ENCODE measurements around the gene BEST3.
"Not testable (repeated sequence)": the region's sequence is repeated elsewhere in the genome, so short reads cannot be mapped to it uniquely, and the experiment has no call there.

The BEST3 gene

GRCh38 chr12:69645031-69645430, 54.1 kb downstream of the BEST3 start:
- DNase-seq, result no peak

DNA sequence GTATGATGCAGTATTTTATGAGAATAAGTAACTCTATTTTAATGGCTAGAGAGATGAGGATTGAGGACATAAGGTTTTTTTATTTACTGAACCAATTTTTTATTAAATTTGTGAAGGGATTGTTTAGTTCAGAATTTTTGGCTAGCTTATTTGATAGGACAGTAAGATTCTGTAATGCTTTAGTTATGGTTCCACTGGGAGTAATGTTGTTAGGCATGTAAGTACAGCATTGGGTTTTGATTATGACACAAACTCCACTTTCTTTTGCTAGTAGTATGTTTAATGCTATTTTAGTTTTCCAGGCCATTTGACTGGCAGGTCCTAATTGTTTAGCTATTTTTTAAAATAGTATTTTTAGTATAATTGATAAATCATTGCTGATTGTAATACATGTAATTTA, 54.6 kb downstream of the BEST3 start:
- no peak for DNase-seq

- DNase-seq, result no peak
Measured at GRCh38 chr12:69642531-69642930, 56.6 kb downstream of the BEST3 start.

DNA sequence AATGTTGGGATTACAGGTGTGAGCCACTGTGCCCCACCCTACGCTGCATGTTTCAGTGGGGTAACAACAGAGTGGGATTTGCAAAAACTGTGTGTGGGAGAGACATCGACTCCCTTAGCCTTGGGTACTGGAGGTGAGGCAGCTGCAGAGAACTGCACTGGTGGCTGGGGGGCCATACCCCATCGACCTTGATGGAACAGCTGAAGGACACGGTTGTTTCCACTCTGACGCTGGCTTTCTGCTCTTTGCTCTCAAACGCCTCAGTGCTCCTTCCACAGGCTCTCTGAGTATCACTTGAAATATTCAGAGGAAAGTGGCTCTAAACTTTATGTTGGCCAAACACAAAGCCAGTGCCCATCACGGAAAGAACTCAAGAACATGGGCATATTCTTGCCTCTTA, 57.6 kb downstream of the BEST3 start:
- DNase-seq, result no peak

DNA sequence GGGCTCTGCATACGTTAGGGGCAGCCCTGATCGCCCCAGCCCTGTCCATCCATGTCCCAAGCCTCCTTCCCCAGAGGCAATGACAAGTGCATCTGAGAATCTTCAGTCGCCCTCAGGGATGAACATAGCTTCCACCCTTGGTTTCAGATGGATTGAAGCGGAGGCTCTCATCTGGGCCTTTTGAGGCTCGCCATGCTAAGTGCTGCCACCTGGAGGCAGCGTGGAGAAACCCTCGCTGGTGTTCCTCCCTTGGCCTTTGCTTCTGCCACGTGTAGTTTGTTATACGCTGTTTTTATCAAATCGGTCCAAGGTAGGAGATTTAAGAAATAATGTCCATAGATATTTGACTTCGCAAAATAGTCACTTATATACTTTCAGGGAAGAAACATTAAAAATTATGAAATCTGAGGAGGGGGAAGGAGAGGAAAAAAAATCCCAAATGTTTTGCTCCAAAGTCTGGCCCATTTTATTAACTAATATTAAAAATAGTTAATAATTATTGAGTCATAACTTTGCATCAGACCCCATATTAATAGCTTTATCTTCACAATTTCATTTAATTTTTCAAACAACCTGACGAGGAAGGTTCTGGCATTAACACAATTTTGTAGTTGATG, 59.6 kb downstream of the BEST3 start:
- peak; percentile 64 for DNase-seq

DNA sequence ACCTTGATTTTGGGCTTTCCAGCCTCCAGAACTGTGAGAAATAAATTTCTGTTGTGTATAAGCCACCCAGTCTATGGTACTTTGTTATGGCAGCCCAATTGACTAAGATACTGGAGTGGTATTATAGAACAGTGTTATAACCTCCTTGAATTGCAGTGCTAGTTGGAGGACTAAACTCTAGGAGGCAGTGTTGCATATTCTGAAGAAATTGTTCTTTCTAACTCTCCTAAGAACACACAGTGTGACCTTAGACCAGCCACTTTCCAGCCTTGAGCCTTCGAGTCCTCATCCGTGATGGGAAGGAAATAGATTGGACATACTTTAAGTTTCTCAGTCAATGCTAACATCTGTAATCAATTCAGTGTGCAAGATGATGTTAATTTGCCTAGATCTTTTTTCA, 66.0 kb downstream of the BEST3 start:
- DNase-seq, result no peak

- DNase-seq, result no peak
Measured at GRCh38 chr12:69630191-69630590, 68.9 kb downstream of the BEST3 start.

GRCh38 chr12:69627501-69627900, 71.6 kb downstream of the BEST3 start:
- no peak for DNase-seq

- DNase-seq, result no peak
Measured at GRCh38 chr12:69623970-69624369, 75.1 kb downstream of the BEST3 start.

GRCh38 chr12:69621551-69621950, 77.6 kb downstream of the BEST3 start:
- DNase-seq, result no peak

DNA sequence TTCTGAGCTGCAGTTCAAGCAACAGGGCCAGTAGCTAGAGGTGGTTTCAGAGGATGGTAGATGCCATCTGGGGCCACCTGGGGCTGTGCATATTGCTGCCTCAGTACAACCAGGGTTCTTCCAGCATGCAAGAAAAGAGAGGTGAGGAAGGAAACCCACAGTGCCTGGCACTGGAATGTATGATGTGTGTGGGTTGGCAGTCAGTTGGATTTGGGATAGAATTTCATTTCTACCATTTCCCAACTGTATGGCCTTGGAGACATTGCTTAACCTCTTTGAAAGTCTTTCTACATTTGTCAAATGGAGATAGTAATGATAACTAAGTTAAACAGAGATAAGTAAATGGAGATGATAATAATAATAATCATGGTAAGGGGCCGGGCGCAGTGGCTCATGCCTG, 78.2 kb downstream of the BEST3 start:
- no peak for DNase-seq

DNA sequence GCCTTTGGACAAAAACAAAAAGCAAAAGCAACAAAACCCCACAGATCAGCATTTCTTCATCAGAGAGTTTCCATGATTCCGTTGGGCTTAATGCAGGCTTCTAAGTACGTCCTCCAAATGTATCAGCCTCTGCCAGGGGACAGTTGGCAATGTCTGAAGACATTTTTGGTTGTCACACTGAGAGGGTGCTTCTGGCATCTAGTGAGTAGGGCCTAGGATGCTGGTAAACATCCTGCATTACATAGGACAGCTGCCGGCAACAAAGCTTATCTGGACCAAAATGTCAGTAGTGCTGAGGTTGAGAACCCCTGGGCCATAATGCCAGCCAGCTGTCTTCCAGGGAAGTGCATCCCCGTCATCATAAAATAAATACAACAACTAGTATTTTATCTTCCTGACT, 79.0 kb downstream of the BEST3 start:
- DNase-seq, result no peak

- no peak for DNase-seq
Measured at GRCh38 chr12:69619050-69619449, 80.1 kb downstream of the BEST3 start.

- DNase-seq, result no peak
Measured at GRCh38 chr12:69616025-69616424, 83.1 kb downstream of the BEST3 start.

- DNase-seq, result no peak
Measured at GRCh38 chr12:69613351-69613750, 85.8 kb downstream of the BEST3 start.

GRCh38 chr12:69610729-69611128, 88.4 kb downstream of the BEST3 start, which contains the start of gene LRRC10:
LRRC10 (minus strand) TSS chr12:69610907; CDS start chr12:69610838, 69 bp downstream.
- DNase-seq, result no peak

GRCh38 chr12:69610126-69610525, 89.0 kb downstream of the BEST3 start:
- no peak for DNase-seq

DNA sequence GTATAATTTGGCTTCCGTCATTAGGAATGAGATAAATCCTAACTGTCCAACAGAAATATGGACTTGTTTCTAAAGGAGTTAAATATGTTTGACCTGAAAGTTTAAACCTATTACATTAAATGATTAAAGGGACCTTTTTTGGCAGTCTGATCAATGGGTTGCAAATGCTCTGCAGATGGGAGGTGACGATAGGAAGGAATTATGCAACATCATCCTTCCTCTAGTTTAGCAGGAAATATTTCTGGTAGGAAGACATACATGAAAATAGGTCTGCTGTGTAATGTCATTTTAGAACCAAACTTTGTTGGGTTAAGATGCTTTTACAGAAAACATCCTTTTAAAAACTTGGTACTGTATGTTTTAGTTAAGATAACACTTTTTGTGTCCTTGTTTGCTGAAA, 91.0 kb downstream of the BEST3 start:
- no peak for DNase-seq

- DNase-seq, result not testable (repeated sequence)
Measured at GRCh38 chr12:69604275-69604674, 94.8 kb downstream of the BEST3 start.
